ENCODE data around the gene S100A9. TPM values are rescaled to one million over a fixed set of nuclear protein-coding genes. Genes with fewer than 3 reads are reported as not detected.
"Not testable (repeated sequence)": the region's sequence is repeated elsewhere in the genome, so short reads cannot be mapped to it uniquely, and the experiment has no call there.

The S100A9 gene
- total RNA-seq, 2 experiments from 2014 or later, result 35.3 to 43.6 TPM

- H3K27ac ChIP-seq (ENCODE audit: low read depth in 1 of 2, low read length in 2 of 2); intact Hi-C loops (cut with DNase I, micrococcal nuclease); H3K4me1 ChIP-seq (ENCODE audit: insufficient read depth, low read length); H3K4me3 Mint-ChIP-seq; H3K4me3 ChIP-seq (ENCODE audit: low read length); H3K9me3 Mint-ChIP-seq; H3K4me1 Mint-ChIP-seq (ENCODE audit: low read depth); H3K9me3 ChIP-seq (ENCODE audit: control insufficient read depth in 1 of 2, insufficient read depth in 1 of 2, low read length in 2 of 2); H3K27ac Mint-ChIP-seq; H3K36me3 ChIP-seq (ENCODE audit: insufficient read depth, low read length); CTCF ChIA-PET; POLR2A ChIA-PET; H3K36me3 Mint-ChIP-seq (ENCODE audit: low read depth); ATAC-seq (ENCODE audit: poor library complexity): not testable (repeated sequence)
- peaks cover 33% of the 10 kb centered on the region for H3K27me3 Mint-ChIP-seq
- H3K27me3 ChIP-seq (ENCODE audit: control insufficient read depth in 1 of 2, insufficient read depth in 2 of 2, low read length in 2 of 2), result peaks cover 0 to 11% of the 10 kb centered on the region in 2 experiments
- DNase-seq, result peak in 3 of 14 experiments; percentile 8 to 37 (median 17)
Measured at GRCh38 chr1:153407274-153407673, 49.6 kb downstream of the S100A9 start.

Other genes with a start within 250 kb of the S100A9 start
- gene SPRR2F, start 244.3 kb upstream of the S100A9 start, total RNA-seq, result not detected
- not detected for gene SPRR2G, start 207.0 kb upstream of the S100A9 start, total RNA-seq
- not detected for gene LELP1, start 154.4 kb upstream of the S100A9 start, total RNA-seq
- not detected for gene PRR9, start 140.3 kb upstream of the S100A9 start, total RNA-seq
- gene LORICRIN, start 98.2 kb upstream of the S100A9 start, total RNA-seq, result not detected
- not detected for gene PGLYRP3, start 44.9 kb upstream of the S100A9 start, total RNA-seq
- not detected for gene PGLYRP4, start 9.0 kb upstream of the S100A9 start, total RNA-seq
- gene S100A12, start 17.8 kb downstream of the S100A9 start, total RNA-seq, result 1 to 10 TPM; 4.0 to 5.5 TPM
- 10 to 100 TPM; 21.0 to 23.8 TPM for gene S100A8, start 33.2 kb downstream of the S100A9 start, total RNA-seq
- gene S100A7A, start 58.7 kb downstream of the S100A9 start, total RNA-seq, result not detected
- gene S100A7, start 102.8 kb downstream of the S100A9 start, total RNA-seq, result not detected
- gene S100A6, start 178.1 kb downstream of the S100A9 start, total RNA-seq, result 100 to 1,000 TPM; 172 to 175 TPM
- 1 to 10 TPM in 1 of 2 experiments, under 1 TPM in 1; 0.80 to 1.3 TPM for gene S100A5, start 183.1 kb downstream of the S100A9 start, total RNA-seq
- 100 to 1,000 TPM; 297 to 299 TPM for gene S100A4, start 188.0 kb downstream of the S100A9 start, total RNA-seq
- not detected for gene S100A3, start 191.4 kb downstream of the S100A9 start, total RNA-seq
- gene S100A2, start 208.0 kb downstream of the S100A9 start, total RNA-seq, result not detected